SKM-1 treated with dmso at 0.1 percent for 144 hours (cell line): ENCODE measurements around the gene GART.

Experiments used
- DNase-seq: peaks from one replicate; lab custom pipeline; 2025; ENCODE audit not compliant: unreplicated experiment; lab: John Stamatoyannopoulos, UW

The GART gene

GRCh38 chr21:33554236-33554981 is 12.5 kb upstream of the GART start:
- DNase-seq, result no peak

GRCh38 chr21:33552999-33553598 is 11.2 kb upstream of the GART start:
- DNase-seq, result no peak

GRCh38 chr21:33552093-33552998 is 10.4 kb upstream of the GART start:
- no peak for DNase-seq

GRCh38 chr21:33551664-33552063 is 9.7 kb upstream of the GART start:
- no peak for DNase-seq

- DNase-seq, result no peak
Observed at GRCh38 chr21:33550772-33551660, 9.1 kb upstream of the GART start.

- no peak for DNase-seq
Observed at GRCh38 chr21:33549848-33550771, 8.2 kb upstream of the GART start.

- no peak for DNase-seq
Observed at GRCh38 chr21:33546086-33546485, 4.2 kb upstream of the GART start.

GRCh38 chr21:33544451-33545195 is 2.7 kb upstream of the GART start:
- DNase-seq, result no peak

- peak; percentile 19 for DNase-seq
Observed at GRCh38 chr21:33543505-33544129, 1.7 kb upstream of the GART start.

- DNase-seq, result peak; percentile 99
Observed at GRCh38 chr21:33542640-33543504, 955 bp upstream of the GART start, which contains the start of gene SON. Gene SON, plus strand, starts transcription at chr21:33543038. Its CDS starts 55 bp downstream, at chr21:33543093.

GRCh38 chr21:33541105-33541711 is 709 bp downstream of the GART start:
- DNase-seq, result peak; percentile 7

GRCh38 chr21:33540711-33541104 is 1.2 kb downstream of the GART start:
- no peak for DNase-seq

- no peak for DNase-seq
Observed at GRCh38 chr21:33539616-33540015, 2.3 kb downstream of the GART start.

GRCh38 chr21:33537212-33537611 is 4.7 kb downstream of the GART start:
- DNase-seq, result no peak

GRCh38 chr21:33531007-33531406 is 10.9 kb downstream of the GART start:
- no peak for DNase-seq

GRCh38 chr21:33522953-33523349 is 19.0 kb downstream of the GART start:
- DNase-seq, result no peak

- no peak for DNase-seq
Observed at GRCh38 chr21:33522297-33522952, 19.5 kb downstream of the GART start.
